ENCODE measurements around the gene EDEM3.
A peak's percentile ranks its signal among the peaks of the same experiment; 100 is the strongest.
"Not testable (repeated sequence)": the region's sequence is repeated elsewhere in the genome, so short reads cannot be mapped to it uniquely, and the experiment has no call there.

The EDEM3 gene

DNA sequence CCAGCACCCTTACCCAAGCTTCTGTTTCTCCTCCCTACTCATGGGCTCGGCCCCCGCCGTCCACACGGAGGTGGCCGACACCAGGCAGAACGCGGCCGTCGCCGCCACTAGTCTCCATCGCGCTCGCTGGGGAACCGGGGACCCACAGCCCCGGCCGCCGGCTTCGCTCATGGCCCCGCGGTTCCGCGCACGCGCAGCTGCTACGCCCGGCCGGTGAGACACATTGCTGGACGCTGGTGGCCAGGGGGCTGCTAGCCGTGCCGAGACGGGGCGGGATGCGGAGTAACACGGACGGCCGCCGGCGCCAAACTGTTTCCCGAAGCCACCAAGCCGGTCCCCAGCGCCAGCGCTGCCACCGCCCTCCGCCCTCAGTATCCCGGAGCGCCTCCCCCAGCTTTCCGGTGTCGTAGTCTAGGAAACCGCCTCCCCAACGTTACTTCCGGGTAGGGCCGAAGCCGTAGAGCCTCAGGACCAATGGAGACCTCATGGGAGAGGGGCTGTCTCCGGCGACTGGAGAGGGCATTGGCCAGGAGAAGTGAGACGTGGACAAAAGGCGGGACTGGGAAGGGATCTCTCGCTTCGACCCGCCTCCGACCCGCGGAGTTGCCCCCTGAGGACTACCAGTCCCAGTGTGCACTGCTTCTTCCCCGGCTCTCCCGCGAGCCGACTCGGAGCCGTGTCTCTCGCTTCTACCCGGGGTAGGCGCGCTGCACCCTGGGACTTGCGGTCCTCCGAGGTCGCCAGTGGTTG, at the start of gene EDEM3:
Gene EDEM3, minus strand, starts transcription at position 383 of the 750 bp plus-strand sequence. Its CDS starts 212 bp downstream, at position 171.
- peak; percentile 97 to 99 for DNase-seq (ENCODE audit: low read depth in 2 of 2)

DNA sequence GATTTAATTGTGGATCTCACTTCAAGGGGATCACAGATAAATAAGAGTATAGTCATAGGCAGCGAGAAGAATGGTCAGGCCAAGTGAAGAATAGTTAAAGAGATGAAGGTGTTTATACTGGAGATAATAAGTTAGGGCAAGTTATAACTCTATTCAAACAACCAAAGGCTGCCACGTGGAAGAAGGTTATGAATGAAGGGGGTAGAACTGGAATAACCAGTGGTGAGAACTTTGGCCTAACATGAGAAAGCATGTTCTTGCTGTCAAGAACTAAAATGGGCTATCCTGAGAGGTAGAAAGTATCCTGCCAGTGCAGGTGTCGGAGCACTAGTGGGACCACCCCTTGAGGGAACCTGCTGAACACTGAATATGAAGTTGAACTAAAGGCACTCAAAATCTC, 49.6 kb upstream of the EDEM3 start:
- no peak for DNase-seq (ENCODE audit: low read depth in 2 of 2)

- no peak for DNase-seq (ENCODE audit: low read depth in 2 of 2)
These were observed 48.5 kb upstream of the EDEM3 start for GRCh38 chr1:184803180-184803492.

GRCh38 chr1:184802354-184803179, 47.9 kb upstream of the EDEM3 start:
- no peak for DNase-seq (ENCODE audit: low read depth in 2 of 2)

GRCh38 chr1:184801503-184801902, 46.8 kb upstream of the EDEM3 start:
- DNase-seq (ENCODE audit: low read depth in 2 of 2), result no peak

DNA sequence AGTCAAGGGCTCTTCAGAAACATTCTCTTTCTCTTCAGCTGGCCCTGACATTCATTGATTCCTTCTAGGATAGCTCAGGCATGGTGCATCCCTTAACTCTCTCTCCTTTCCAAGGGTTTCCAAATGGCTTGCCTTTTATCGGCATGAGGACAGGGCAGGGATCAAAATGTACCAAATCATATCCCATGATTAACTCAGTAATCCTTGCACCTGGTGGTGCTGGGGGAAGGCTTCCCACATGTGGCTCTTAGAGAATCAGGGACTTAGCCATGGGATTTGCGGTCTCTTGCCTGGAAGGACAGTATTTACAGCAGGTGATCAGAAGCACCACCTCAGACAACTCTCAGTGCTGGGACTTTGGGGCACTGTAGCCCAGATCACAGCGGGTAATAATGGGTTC, 46.2 kb upstream of the EDEM3 start:
- DNase-seq (ENCODE audit: low read depth in 2 of 2), result no peak

DNA sequence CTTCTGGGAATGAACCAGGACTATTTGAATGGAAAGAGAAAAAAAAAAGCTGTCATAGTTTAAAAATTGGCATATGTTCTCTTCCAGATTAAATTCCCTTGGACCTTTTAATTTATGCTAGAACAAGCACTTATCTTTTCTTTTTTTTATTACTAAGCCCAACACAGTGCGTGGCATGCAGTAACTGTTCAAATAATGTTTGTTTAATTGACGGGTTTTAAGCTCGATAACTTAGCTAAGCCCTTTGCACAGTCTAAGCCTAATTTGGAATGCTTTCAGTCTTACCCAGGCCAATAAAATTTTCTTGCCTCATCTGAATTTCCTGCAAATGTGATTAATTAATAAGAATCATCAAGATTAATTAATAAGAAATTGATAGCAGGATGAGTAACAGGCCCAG, 39.3 kb upstream of the EDEM3 start:
- no peak for DNase-seq (ENCODE audit: low read depth in 2 of 2)

DNA sequence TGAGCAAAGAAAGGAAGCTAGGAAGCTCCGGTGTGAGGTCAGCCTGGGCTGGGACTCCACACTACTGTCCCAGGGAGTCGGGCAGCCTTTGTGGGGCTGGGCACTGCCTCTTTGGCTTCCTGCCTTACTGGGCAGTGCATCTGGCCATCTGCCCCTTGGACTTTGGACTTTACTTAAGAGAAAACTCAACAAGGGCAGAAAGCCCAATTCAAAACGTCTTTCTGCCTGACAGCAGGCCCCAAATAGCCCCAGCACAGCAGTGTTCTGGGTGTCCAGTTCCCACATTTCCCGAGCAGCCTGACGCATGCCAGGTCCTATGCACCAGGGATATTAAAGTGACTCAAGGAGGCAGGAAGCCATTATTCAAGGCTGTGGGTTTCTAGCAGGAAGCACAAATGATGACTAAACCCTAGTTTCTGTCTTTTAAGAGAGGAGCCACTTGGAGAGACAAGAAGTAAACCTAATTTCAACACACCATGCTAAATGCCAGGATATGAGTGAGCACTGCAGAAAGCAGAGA, 37.9 kb upstream of the EDEM3 start:
- no peak for DNase-seq (ENCODE audit: low read depth in 2 of 2)

GRCh38 chr1:184791550-184791900, 36.9 kb upstream of the EDEM3 start:
- no peak for DNase-seq (ENCODE audit: low read depth in 2 of 2)

- no peak for DNase-seq (ENCODE audit: low read depth in 2 of 2)
These were observed 36.2 kb upstream of the EDEM3 start for GRCh38 chr1:184790642-184791549.

DNA sequence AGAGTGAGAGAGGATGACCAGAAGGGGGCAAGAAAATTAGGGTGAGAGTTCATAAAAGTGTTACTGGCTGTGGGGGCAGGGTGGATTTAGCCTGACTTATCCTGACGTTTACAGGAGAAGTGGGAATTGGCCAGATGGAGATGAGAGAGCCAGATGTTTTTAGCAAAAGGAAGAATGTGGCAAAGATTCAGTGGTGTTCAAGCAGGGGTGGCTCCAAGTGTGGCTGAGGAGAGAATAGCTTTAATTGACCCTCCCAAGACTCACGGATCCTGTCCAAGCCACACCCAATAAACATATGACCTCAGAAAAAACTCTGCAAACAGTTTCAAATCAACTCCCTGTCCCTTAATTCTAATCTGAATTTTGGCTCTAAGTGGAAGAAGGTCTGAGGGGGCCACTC, 35.2 kb upstream of the EDEM3 start:
- DNase-seq (ENCODE audit: low read depth in 2 of 2), result no peak

DNA sequence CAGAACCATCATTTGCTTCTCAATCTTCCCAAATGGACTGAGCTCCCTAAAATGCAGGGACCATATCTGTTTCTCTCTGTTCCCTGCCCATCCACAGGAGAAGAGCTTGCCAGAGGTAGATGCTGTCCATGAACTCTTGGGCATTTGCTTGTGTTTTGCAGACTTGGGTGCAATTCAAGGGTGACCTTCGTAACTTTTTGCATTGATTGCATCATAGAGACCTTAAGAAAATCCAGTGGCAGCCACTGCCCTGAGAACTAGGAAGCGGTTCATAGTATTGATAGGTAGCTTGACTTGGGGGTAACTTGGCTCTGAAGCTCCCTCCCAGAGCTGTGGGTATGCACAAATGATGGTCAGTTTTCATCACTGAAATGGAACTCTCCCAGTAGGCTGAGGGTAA, 34.3 kb upstream of the EDEM3 start:
- no peak for DNase-seq (ENCODE audit: low read depth in 2 of 2)

DNA sequence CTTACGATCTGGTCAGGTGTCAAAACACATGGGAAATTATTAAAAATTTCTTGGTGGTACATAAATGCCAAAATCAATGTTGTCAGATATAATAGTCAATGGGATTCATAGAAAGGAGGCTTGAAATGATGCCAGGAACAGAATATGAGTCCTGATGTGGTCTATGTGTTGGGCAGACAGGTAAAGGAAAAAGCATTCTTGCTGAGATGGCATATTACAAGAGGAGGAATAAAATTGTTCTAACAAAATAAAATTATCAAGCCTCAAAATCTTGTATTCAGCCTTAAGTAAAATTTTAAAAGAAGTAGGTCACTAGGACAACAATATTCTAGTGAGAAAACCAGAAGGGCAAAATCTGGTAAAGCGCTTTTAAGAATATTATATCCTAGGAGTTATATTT, 30.9 kb upstream of the EDEM3 start:
- no peak for DNase-seq (ENCODE audit: low read depth in 2 of 2)

DNA sequence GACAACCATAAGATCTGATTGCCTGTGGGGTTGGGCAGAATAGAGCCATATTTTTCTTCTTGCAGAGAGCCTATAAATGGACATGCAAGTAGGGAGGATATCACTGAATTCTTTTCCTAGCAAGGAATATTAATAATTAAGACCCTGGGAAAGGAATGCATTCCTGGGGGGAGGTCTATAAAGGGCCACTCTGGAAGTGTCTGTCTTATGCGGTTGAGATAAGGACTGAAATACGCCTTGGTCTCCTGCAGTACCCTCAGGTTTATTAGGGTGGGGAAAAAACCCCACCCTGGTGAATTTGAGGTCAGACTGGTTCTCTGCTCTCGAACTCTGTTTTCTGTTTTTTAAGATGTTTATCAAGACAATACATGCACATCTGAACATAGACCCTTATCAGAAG, 29.1 kb upstream of the EDEM3 start:
- not testable (repeated sequence) for DNase-seq (ENCODE audit: low read depth in 2 of 2)

GRCh38 chr1:184781941-184782340, 27.3 kb upstream of the EDEM3 start:
- DNase-seq (ENCODE audit: low read depth in 2 of 2), result no peak

GRCh38 chr1:184775885-184776284, 21.2 kb upstream of the EDEM3 start:
- DNase-seq (ENCODE audit: low read depth in 2 of 2), result no peak

- DNase-seq (ENCODE audit: low read depth in 2 of 2), result no peak
These were observed 20.7 kb upstream of the EDEM3 start for GRCh38 chr1:184775329-184775728.

DNA sequence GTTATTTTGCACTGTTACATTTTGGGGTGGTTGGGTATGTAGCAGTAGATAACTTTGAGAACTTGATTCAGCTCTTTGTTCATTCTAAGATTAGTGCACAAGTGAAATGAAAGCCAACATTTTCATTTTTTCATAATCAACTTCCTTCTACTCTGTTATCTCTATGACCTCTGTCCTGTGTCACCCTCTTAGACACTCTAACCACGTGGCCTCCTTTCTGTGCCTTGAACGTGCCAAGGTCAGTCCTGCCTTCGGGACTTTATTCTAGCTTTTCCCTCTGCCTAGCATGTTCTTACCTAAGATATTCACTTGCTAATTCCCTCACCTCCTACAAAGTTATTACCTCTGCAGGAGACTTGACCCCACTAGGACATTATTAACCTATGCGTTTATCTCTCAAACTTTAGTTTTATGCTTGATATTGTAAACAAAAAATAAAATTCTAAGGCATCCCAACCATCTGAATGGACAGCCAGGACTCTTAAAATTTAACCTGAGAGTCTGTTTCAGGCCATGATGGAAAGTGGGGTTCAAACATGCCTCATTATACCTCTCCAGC, 19.2 kb upstream of the EDEM3 start:
- no peak for DNase-seq (ENCODE audit: low read depth in 2 of 2)

DNA sequence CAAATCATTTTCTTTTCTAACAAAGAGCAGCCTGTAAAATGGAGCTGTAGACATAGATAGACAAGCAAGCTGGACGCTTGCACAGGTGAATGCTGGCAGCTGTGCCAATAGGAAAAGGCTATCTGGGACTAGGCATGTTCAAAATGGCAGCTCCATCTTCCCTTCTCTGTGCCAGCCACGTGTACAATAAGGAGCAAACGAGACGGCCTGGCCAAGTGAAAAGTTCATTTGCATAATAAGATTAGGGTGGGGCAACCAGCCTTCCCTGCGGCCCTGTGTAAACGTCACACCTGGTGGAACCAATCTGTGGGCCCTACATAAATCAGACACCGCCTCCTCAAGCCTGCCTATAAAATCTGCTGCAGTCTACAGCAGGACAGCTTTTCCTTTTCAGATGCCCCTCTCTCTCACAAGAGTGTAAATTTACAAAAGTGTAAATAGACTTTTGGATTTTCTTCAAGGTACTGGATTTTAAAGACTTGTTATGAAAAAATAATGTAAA, 16.6 kb upstream of the EDEM3 start:
- no peak for DNase-seq (ENCODE audit: low read depth in 2 of 2)

GRCh38 chr1:184770181-184770979, 15.7 kb upstream of the EDEM3 start:
- DNase-seq (ENCODE audit: low read depth in 2 of 2), result no peak

GRCh38 chr1:184769241-184769640, 14.6 kb upstream of the EDEM3 start:
- no peak for DNase-seq (ENCODE audit: low read depth in 2 of 2)

All from stimulated activated CD8-positive, alpha-beta memory T cell treated with anti-CD3 and anti-CD28 coated beads, Interleukin-7, amount 100 ng/mL, for 4 hours (primary cell).